SU-DHL-6 (cell line): Measurements from ENCODE around the gene DLX1.

Source experiments
- H2AFZ ChIP-seq: fragments of 200-600 bp; sonication (generic); 2 replicates; pipeline ENCODE4 v1.6.1; 2014; ENCODE audit warnings: low read depth, mild to moderate bottlenecking, moderate library complexity, mixed read lengths, antibody characterized with exemption, low read length; ENCODE audit not compliant: severe bottlenecking
- H3F3A ChIP-seq: fragments of 200-600 bp; shearing (Covaris generic); 2 replicates; pipeline ENCODE4 v1.6.0; 2016; ENCODE audit warnings: antibody characterized with exemption, mild to moderate bottlenecking; ENCODE audit not compliant: insufficient read depth
- H3K27ac ChIP-seq: fragments of 200-600 bp; sonication (generic); 2 replicates; pipeline ENCODE4 v1.5.1; 2016; ENCODE audit warnings: low read depth, mild to moderate bottlenecking, low read length, moderate library complexity, mixed read lengths
- H3K27me3 ChIP-seq: fragments of 200-600 bp; sonication (generic), shearing (Covaris generic); 2 replicates; pipeline ENCODE4 v1.6.0; 2014; ENCODE audit warnings: mild to moderate bottlenecking, low read length
- H3K36me3 ChIP-seq: fragments of 200-600 bp; sonication (generic); 2 replicates; pipeline ENCODE4 v1.6.1; 2014; ENCODE audit warnings: mild to moderate bottlenecking, low read length, mixed read lengths
- H3K4me2 ChIP-seq: fragments of 300-600, 200-600 bp; shearing (Covaris generic), sonication (generic); 2 replicates; pipeline ENCODE4 v1.6.0; 2014; ENCODE audit warnings: low read length, low read depth, mild to moderate bottlenecking; ENCODE audit not compliant: poor library complexity, severe bottlenecking
- H3K4me3 ChIP-seq: fragments of 200-600 bp; sonication (generic); 2 replicates; pipeline ENCODE4 v1.5.1; 2014; ENCODE audit warnings: antibody characterized with exemption, low read length, mild to moderate bottlenecking, mixed read lengths; ENCODE audit not compliant: insufficient read depth, poor library complexity, severe bottlenecking
- H3K79me2 ChIP-seq: fragments of 200-600 bp; sonication (generic); 2 replicates; pipeline ENCODE4 v1.6.1; 2014; ENCODE audit warnings: mild to moderate bottlenecking, low read length, moderate library complexity; ENCODE audit not compliant: insufficient read depth
- H3K9ac ChIP-seq: fragments of 200-600 bp; sonication (generic); 2 replicates; pipeline ENCODE4 v1.7.0; 2014; ENCODE audit warnings: mild to moderate bottlenecking, low read length
- H3K9me2 ChIP-seq: fragments of 200-600 bp; sonication (generic); replicated peaks from 2 replicates; pipeline ENCODE4 v1.6.1; 2014; ENCODE audit warnings: low read length; ENCODE audit not compliant: insufficient read depth
- H3K9me3 ChIP-seq: fragments of 200-600 bp; sonication (generic); 2 replicates; pipeline ENCODE4 v1.6.1; 2014; ENCODE audit warnings: low read length, mixed read lengths; ENCODE audit not compliant: insufficient read depth
- H4K20me1 ChIP-seq: fragments of 200-600 bp; sonication (generic); 2 replicates; pipeline ENCODE4 v1.6.1; 2014; ENCODE audit warnings: low read depth, mild to moderate bottlenecking, antibody characterized with exemption, low read length, moderate library complexity, mixed read lengths
- CTCF ChIP-seq: fragments of 200-600 bp; sonication (generic); IDR thresholded peaks from one replicate; pipeline ENCODE4 v1.5.1; 2017; ENCODE audit warnings: antibody characterized with exemption, mild to moderate bottlenecking, low read length, moderate library complexity; ENCODE audit not compliant: insufficient read depth, poor library complexity, severe bottlenecking
- EZH2phosphoT487 ChIP-seq: fragments of 200-600 bp; sonication (generic), shearing (Covaris generic); conservative IDR thresholded peaks from 2 replicates; pipeline ENCODE4 v1.6.1; 2018; ENCODE audit warnings: mild to moderate bottlenecking, antibody characterized with exemption, low read length, moderate library complexity, mixed read lengths

Gene DLX1

GRCh38 chr2:172102391-172103359, 17.4 kb downstream of the DLX1 start, which contains the start of gene DLX2:
TSS of gene DLX2 (minus strand) at chr2:172102900. CDS start at chr2:172102538, 362 bp downstream.
- H3K9ac ChIP-seq = peak within 1 kb of the TSS; percentile 49

GRCh38 chr2:172103471-172104272, 18.4 kb downstream of the DLX1 start:
- H3K79me2 ChIP-seq = no peaks in the 10 kb centered on the region
- no peaks in the 10 kb centered on the region for H3K27me3 ChIP-seq
- no peaks in the 10 kb centered on the region for H3K9me2 ChIP-seq
- TF ChIP-seq CTCF (peak; percentile 97), EZH2phosphoT487 (no peak)
- peaks cover 8% of the 10 kb centered on the region; the same call in 1 of the 2 replicates for H3F3A ChIP-seq
- peak overlapping the region; percentile 49 for H3K9ac ChIP-seq
- peak overlapping the region; percentile 76 for H2AFZ ChIP-seq
- H3K27ac ChIP-seq = 0 out of 2 replicates have a peak overlapping the region, but pooled peaks have one; percentile 10
- no peaks in the 10 kb centered on the region for H3K9me3 ChIP-seq
- H3K36me3 ChIP-seq = no peaks in the 10 kb centered on the region
- H3K4me3 ChIP-seq = peak overlapping the region; percentile 55
- H4K20me1 ChIP-seq = no peaks in the 10 kb centered on the region
- H3K4me2 ChIP-seq = peak overlapping the region; percentile 84

More at GRCh38 chr2:172102391-172103359, 17.4 kb downstream of the DLX1 start, which contains the start of gene DLX2:
- Histone ChIP-seq H3F3A (peaks cover 8% of the 10 kb centered on the region; the same call in 1 of the 2 replicates), H3K27me3 (no peaks in the 10 kb centered on the region), H3K4me3 (peak within 1 kb of the TSS; percentile 55), H3K79me2 (no peaks in the 10 kb centered on the region), H4K20me1 (no peaks in the 10 kb centered on the region), H3K9me3 (no peaks in the 10 kb centered on the region), H3K36me3 (no peaks in the 10 kb centered on the region), H2AFZ (peak within 1 kb of the TSS; percentile 76), H3K27ac (peak within 1 kb of the TSS; percentile 10; the same call in 1 of the 2 replicates), H3K9me2 (no peaks in the 10 kb centered on the region), H3K4me2 (peak within 1 kb of the TSS; percentile 84)
- TF ChIP-seq EZH2phosphoT487 (no peak), CTCF (no peak)

- no peak overlapping the region for H3K27ac ChIP-seq
- H3K27me3 ChIP-seq = no peaks in the 10 kb centered on the region
- no peaks in the 10 kb centered on the region for H3K36me3 ChIP-seq
- no peaks in the 10 kb centered on the region for H3K9me2 ChIP-seq
- no peaks in the 10 kb centered on the region for H3K79me2 ChIP-seq
- no peak overlapping the region for H2AFZ ChIP-seq
- H3K4me3 ChIP-seq = no peak overlapping the region
- H3K9ac ChIP-seq = no peak overlapping the region
- peaks cover 8% of the 10 kb centered on the region; the same call in 1 of the 2 replicates for H3F3A ChIP-seq
- TF ChIP-seq CTCF (no peak), EZH2phosphoT487 (no peak)
- no peaks in the 10 kb centered on the region for H4K20me1 ChIP-seq
- no peaks in the 10 kb centered on the region for H3K9me3 ChIP-seq
- no peak overlapping the region for H3K4me2 ChIP-seq
These were observed 20.3 kb downstream of the DLX1 start for GRCh38 chr2:172105471-172106107.
